K562 (cell line): ENCODE results near the gene CUL4B. TPM values are rescaled to one million over a fixed set of nuclear protein-coding genes. Genes with fewer than 3 reads are reported as not detected.

ENCODE experiments used
- EGR1 ChIP-seq: fragments of 450-650 bp; conservative IDR thresholded peaks from 2 replicates; pipeline ENCODE4 v1.6.1; 2017; ENCODE audit warnings: mild to moderate bottlenecking
- ERF ChIP-seq: fragments of 450-650 bp; formaldehyde crosslinking; IDR thresholded peaks from 2 replicates; pipeline ENCODE4 v1.4.0; 2020; ENCODE audit warnings: mild to moderate bottlenecking, mixed read lengths
- ILF3 ChIP-seq: fragments of 450-650 bp; IDR thresholded peaks from 2 replicates; pipeline ENCODE4 v1.6.1; 2018; ENCODE audit warnings: antibody characterized with exemption, mild to moderate bottlenecking, moderate library complexity, borderline replicate concordance
- NUFIP1 ChIP-seq: fragments of 450-650 bp; IDR thresholded peaks from 2 replicates; pipeline ENCODE4 v1.6.1; 2018; ENCODE audit not compliant: partially characterized antibody
- RFX7 ChIP-seq: fragments of 250-450 bp; sonication (Bioruptor Pico); IDR thresholded peaks from 2 replicates; pipeline ENCODE4 v1.5.1; 2021; ENCODE audit warnings: mild to moderate bottlenecking
- SMAD2 ChIP-seq: fragments of 150-350 bp; IDR thresholded peaks from 2 replicates; pipeline ENCODE4 v1.6.1; 2014; ENCODE audit warnings: low read depth, mild to moderate bottlenecking, low read length
- ZFP30 ChIP-seq: fragments of 250-450 bp; sonication (Bioruptor Pico); IDR thresholded peaks from 2 replicates; pipeline ENCODE4 v1.8.0; 2022; ENCODE audit warnings: moderate library complexity, mild to moderate bottlenecking, inconsistent platforms, borderline replicate concordance
- polyA plus RNA-seq, 8 experiments: library from polyadenylated mRNA; depleted of rRNA in 4 of 8; stranded (reverse) in 5 of 8; unstranded in 3 of 8; fragments of >200 nt; fragmentation: Nextera tagmentation in 2 of 8; fragmentation: Illumina TruSeq in 1 of 8; extraction: Ambion mirVana in 2 of 8; extraction: Trizol in 1 of 8; gene quantifications; 2 replicates each; pipeline versions ENCODE4 v1.2.1 to v1.2.3, GENCODE V29; 2011 to 2014; ENCODE audit warnings: inconsistent platforms in 1 of 8, missing spikeins in 1 of 8
- total RNA-seq, 7 experiments: library from RNA; depleted of rRNA in 6 of 7; stranded (reverse); fragments of >200 nt in 6 of 7; fragmentation: Illumina TruSeq in 2 of 7; extraction: Trizol in 2 of 7; gene quantifications; 2 replicates each; pipeline versions ENCODE4 v1.2.1 to v1.2.3, GENCODE V29; 2011 to 2021; ENCODE audit warnings: low replicate concordance in 1 of 7
- TF ChIP-seq, protein P1 (sequence below): fragments of 250-450 bp; sonication (Bioruptor Pico); IDR thresholded peaks from 2 replicates; pipeline ENCODE4 v1.8.0; 2022; ENCODE audit warnings: inconsistent platforms
- TF ChIP-seq, protein P2 (sequence below), 2 experiments: fragments of 450-650 bp; formaldehyde crosslinking in 1 of 2; IDR thresholded peaks; 2 replicates each; pipeline versions ENCODE4 v1.4.0 to v1.6.1; 2014 to 2020; ENCODE audit warnings: mild to moderate bottlenecking in 2 of 2, borderline replicate concordance in 1 of 2, low read depth in 1 of 2
- TF ChIP-seq, protein P3 (sequence below): fragments of 250-450 bp; sonication (Bioruptor Pico); IDR thresholded peaks from 2 replicates; pipeline ENCODE4 v1.8.0; 2022; ENCODE audit warnings: moderate library complexity, mild to moderate bottlenecking, inconsistent platforms
- TF ChIP-seq, protein P4 (sequence below): fragments of 450-650 bp; IDR thresholded peaks from 2 replicates; pipeline ENCODE4 v1.6.1; 2017; ENCODE audit warnings: antibody characterized with exemption, mild to moderate bottlenecking
- TF ChIP-seq, protein P5 (sequence below): fragments of 450-650 bp; formaldehyde crosslinking; IDR thresholded peaks from 2 replicates; pipeline ENCODE4 v1.4.0; 2020; ENCODE audit warnings: mild to moderate bottlenecking, mixed read lengths

CUL4B gene
- total and polyA plus RNA-seq, 9 of the 15 experiments (the other 6 are each of a cell fraction or from before 2014, with no cell fraction given): 15.0 to 41.7 (median 37.5) TPM

DNA sequence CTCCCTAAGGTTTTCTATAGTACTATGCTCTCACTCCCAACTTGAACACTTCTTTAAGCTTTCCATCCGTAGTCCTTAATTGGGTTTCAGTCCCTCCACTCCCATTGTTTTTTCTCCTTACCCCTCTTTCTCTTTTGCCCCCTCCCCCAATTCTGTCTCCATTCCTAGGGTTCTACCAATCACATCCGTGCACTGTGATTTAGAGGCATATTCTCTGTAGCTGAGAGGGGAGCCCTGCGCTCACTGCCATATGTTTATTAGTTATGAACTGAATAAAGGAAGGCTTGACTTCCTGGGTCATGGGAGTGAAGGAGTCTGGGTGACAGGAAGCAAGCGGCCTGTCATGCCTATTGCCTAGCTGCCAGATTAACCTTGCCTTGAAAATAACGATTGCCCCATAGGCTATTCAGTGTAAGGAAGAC, 43.6 kb upstream of the CUL4B start (continued):
- TF ChIP-seq, protein P1, sequence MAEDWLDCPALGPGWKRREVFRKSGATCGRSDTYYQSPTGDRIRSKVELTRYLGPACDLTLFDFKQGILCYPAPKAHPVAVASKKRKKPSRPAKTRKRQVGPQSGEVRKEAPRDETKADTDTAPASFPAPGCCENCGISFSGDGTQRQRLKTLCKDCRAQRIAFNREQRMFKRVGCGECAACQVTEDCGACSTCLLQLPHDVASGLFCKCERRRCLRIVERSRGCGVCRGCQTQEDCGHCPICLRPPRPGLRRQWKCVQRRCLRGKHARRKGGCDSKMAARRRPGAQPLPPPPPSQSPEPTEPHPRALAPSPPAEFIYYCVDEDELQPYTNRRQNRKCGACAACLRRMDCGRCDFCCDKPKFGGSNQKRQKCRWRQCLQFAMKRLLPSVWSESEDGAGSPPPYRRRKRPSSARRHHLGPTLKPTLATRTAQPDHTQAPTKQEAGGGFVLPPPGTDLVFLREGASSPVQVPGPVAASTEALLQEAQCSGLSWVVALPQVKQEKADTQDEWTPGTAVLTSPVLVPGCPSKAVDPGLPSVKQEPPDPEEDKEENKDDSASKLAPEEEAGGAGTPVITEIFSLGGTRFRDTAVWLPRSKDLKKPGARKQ (CRISPR knock-in tag): no peak
- no peak for TF ChIP-seq ERF
- no peak for TF ChIP-seq ZFP30
- TF ChIP-seq, protein P2, sequence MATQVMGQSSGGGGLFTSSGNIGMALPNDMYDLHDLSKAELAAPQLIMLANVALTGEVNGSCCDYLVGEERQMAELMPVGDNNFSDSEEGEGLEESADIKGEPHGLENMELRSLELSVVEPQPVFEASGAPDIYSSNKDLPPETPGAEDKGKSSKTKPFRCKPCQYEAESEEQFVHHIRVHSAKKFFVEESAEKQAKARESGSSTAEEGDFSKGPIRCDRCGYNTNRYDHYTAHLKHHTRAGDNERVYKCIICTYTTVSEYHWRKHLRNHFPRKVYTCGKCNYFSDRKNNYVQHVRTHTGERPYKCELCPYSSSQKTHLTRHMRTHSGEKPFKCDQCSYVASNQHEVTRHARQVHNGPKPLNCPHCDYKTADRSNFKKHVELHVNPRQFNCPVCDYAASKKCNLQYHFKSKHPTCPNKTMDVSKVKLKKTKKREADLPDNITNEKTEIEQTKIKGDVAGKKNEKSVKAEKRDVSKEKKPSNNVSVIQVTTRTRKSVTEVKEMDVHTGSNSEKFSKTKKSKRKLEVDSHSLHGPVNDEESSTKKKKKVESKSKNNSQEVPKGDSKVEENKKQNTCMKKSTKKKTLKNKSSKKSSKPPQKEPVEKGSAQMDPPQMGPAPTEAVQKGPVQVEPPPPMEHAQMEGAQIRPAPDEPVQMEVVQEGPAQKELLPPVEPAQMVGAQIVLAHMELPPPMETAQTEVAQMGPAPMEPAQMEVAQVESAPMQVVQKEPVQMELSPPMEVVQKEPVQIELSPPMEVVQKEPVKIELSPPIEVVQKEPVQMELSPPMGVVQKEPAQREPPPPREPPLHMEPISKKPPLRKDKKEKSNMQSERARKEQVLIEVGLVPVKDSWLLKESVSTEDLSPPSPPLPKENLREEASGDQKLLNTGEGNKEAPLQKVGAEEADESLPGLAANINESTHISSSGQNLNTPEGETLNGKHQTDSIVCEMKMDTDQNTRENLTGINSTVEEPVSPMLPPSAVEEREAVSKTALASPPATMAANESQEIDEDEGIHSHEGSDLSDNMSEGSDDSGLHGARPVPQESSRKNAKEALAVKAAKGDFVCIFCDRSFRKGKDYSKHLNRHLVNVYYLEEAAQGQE (IDR thresholded peaks at IDR 0.05; ENCODE audit: borderline replicate concordance): no peak
- TF ChIP-seq, protein P2 (CRISPR knock-in tag; IDR thresholded peaks at IDR 0.05; ENCODE audit: low read depth): no peak
- no peak for TF ChIP-seq RFX7 (CRISPR knock-in tag)
- TF ChIP-seq, protein P3, sequence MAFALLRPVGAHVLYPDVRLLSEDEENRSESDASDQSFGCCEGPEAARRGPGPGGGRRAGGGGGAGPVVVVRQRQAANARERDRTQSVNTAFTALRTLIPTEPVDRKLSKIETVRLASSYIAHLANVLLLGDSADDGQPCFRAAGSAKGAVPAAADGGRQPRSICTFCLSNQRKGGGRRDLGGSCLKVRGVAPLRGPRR (CRISPR knock-in tag): no peak
- TF ChIP-seq, protein P4, sequence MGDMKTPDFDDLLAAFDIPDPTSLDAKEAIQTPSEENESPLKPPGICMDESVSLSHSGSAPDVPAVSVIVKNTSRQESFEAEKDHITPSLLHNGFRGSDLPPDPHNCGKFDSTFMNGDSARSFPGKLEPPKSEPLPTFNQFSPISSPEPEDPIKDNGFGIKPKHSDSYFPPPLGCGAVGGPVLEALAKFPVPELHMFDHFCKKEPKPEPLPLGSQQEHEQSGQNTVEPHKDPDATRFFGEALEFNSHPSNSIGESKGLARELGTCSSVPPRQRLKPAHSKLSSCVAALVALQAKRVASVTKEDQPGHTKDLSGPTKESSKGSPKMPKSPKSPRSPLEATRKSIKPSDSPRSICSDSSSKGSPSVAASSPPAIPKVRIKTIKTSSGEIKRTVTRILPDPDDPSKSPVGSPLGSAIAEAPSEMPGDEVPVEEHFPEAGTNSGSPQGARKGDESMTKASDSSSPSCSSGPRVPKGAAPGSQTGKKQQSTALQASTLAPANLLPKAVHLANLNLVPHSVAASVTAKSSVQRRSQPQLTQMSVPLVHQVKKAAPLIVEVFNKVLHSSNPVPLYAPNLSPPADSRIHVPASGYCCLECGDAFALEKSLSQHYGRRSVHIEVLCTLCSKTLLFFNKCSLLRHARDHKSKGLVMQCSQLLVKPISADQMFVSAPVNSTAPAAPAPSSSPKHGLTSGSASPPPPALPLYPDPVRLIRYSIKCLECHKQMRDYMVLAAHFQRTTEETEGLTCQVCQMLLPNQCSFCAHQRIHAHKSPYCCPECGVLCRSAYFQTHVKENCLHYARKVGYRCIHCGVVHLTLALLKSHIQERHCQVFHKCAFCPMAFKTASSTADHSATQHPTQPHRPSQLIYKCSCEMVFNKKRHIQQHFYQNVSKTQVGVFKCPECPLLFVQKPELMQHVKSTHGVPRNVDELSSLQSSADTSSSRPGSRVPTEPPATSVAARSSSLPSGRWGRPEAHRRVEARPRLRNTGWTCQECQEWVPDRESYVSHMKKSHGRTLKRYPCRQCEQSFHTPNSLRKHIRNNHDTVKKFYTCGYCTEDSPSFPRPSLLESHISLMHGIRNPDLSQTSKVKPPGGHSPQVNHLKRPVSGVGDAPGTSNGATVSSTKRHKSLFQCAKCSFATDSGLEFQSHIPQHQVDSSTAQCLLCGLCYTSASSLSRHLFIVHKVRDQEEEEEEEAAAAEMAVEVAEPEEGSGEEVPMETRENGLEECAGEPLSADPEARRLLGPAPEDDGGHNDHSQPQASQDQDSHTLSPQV: no peak; the same call in 1 of the 2 replicates
- TF ChIP-seq ILF3: no peak
- TF ChIP-seq SMAD2: no peak
- TF ChIP-seq, protein P5, sequence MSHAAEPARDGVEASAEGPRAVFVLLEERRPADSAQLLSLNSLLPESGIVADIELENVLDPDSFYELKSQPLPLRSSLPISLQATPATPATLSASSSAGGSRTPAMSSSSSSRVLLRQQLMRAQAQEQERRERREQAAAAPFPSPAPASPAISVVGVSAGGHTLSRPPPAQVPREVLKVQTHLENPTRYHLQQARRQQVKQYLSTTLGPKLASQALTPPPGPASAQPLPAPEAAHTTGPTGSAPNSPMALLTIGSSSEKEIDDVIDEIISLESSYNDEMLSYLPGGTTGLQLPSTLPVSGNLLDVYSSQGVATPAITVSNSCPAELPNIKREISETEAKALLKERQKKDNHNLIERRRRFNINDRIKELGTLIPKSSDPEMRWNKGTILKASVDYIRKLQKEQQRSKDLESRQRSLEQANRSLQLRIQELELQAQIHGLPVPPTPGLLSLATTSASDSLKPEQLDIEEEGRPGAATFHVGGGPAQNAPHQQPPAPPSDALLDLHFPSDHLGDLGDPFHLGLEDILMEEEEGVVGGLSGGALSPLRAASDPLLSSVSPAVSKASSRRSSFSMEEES (CRISPR knock-in tag): no peak
- TF ChIP-seq EGR1: no peak
- TF ChIP-seq NUFIP1: no peak
